Mesodermal cell (in vitro differentiated cells): ENCODE results near the gene CYFIP2. TPM values are rescaled to one million over a fixed set of nuclear protein-coding genes. Genes with fewer than 3 reads are reported as not detected.
A peak's percentile ranks its signal among the peaks of the same experiment; 100 is the strongest.

ENCODE experiments used
- H3K27ac ChIP-seq: 2 replicates; pipeline ENCODE4 v1.7.0; 2013; ENCODE audit warnings: mild to moderate bottlenecking, low read depth, low read length, moderate library complexity; ENCODE audit not compliant: severe bottlenecking
- H3K36me3 ChIP-seq: 2 replicates; pipeline ENCODE4 v1.7.1; 2013; ENCODE audit warnings: mild to moderate bottlenecking, low read length, moderate library complexity; ENCODE audit not compliant: control insufficient read depth, insufficient read depth
- H3K4me1 ChIP-seq: one replicate; pipeline ENCODE4 v1.7.1; 2013; ENCODE audit warnings: mild to moderate bottlenecking, low read length; ENCODE audit not compliant: insufficient read depth, control insufficient read depth, poor library complexity, severe bottlenecking
- H3K4me3 ChIP-seq: 2 replicates; pipeline ENCODE4 v1.7.0; 2013; ENCODE audit warnings: low read length, control low read depth, mild to moderate bottlenecking; ENCODE audit not compliant: insufficient read depth, poor library complexity, severe bottlenecking; ENCODE audit errors: extremely low read depth
- H3K9me3 ChIP-seq: 2 replicates; pipeline ENCODE4 v1.7.1; 2013; ENCODE audit warnings: mild to moderate bottlenecking, low read length, moderate library complexity; ENCODE audit not compliant: control insufficient read depth
- WGBS, 2 experiments: methylation state at CpG; one replicate each; pipeline ENCODE4 v1.1.5; 2013; ENCODE audit warnings: missing lambda C conversion rate in 2 of 2; ENCODE audit not compliant: insufficient coverage in 2 of 2; 5-methylcytosine and 5-hydroxymethylcytosine counted together
- polyA plus RNA-seq, 2 experiments: library from polyadenylated mRNA; stranded (reverse); fragments of 50-300 nt; gene quantifications; one replicate each; pipeline ENCODE4 v1.2.3, GENCODE V29; 2013

The CYFIP2 gene
- 47.4 TPM for polyA plus RNA-seq (2013, experiment 1 of 2)
- polyA plus RNA-seq (2013, experiment 2 of 2), result 37.2 TPM

- Histone ChIP-seq H3K36me3 (no peaks in the 10 kb centered on the region), H3K27ac (no peak within 1 kb of the TSS), H3K4me3 (peak within 1 kb of the TSS; percentile 58), H3K9me3 (no peaks in the 10 kb centered on the region), H3K4me1 (peaks cover 14% of the 10 kb centered on the region)
- WGBS, 2 experiments, result 0 to 2% methylated on average over 36 to 54 of the region's 58 CpGs
Observed at GRCh38 chr5:157265714-157266285, at the start of gene CYFIP2. CYFIP2 (plus strand) TSS chr5:157266123; CDS start chr5:157285362, 19,239 bp downstream.

GRCh38 chr5:157216391-157217142 is 49.4 kb upstream of the CYFIP2 start:
- WGBS, 2 experiments, result 84 to 95% methylated on average over 4 to 6 of the region's 6 CpGs

GRCh38 chr5:157217289-157218024 is 48.5 kb upstream of the CYFIP2 start:
- no peaks in the 10 kb centered on the region for H3K9me3 ChIP-seq
- peaks cover 17% of the 10 kb centered on the region for H3K4me1 ChIP-seq
- no peak overlapping the region for H3K27ac ChIP-seq
- WGBS, 2 experiments, result 78 to 89% methylated on average over 3 to 4 of the region's 5 CpGs
- no peaks in the 10 kb centered on the region for H3K36me3 ChIP-seq
- H3K4me3 ChIP-seq, result no peak overlapping the region

More at GRCh38 chr5:157216391-157217142, 49.4 kb upstream of the CYFIP2 start:
- H3K36me3 ChIP-seq, result no peaks in the 10 kb centered on the region
- H3K9me3 ChIP-seq, result no peaks in the 10 kb centered on the region
- H3K4me1 ChIP-seq, result peaks cover 17% of the 10 kb centered on the region
- H3K4me3 ChIP-seq, result no peak overlapping the region
- H3K27ac ChIP-seq, result no peak overlapping the region

- Histone ChIP-seq H3K27ac (no peak overlapping the region), H3K36me3 (no peaks in the 10 kb centered on the region), H3K4me1 (peaks cover 17% of the 10 kb centered on the region), H3K4me3 (no peak overlapping the region), H3K9me3 (no peaks in the 10 kb centered on the region)
- 87 to 97% methylated on average over 3 to 5 of the region's 9 CpGs for WGBS, 2 experiments
Observed at GRCh38 chr5:157219491-157220271, 46.2 kb upstream of the CYFIP2 start.

GRCh38 chr5:157221959-157222358 is 44.0 kb upstream of the CYFIP2 start:
- Histone ChIP-seq H3K36me3 (no peaks in the 10 kb centered on the region), H3K4me1 (peaks cover 5% of the 10 kb centered on the region), H3K4me3 (no peak overlapping the region), H3K9me3 (no peaks in the 10 kb centered on the region), H3K27ac (no peak overlapping the region)
- 88 to 96% methylated on average over 5 of the region's 5 CpGs for WGBS, 2 experiments

- H3K4me3 ChIP-seq, result no peak overlapping the region
Observed at GRCh38 chr5:157222506-157223230, 43.3 kb upstream of the CYFIP2 start.

GRCh38 chr5:157225469-157226422 is 40.2 kb upstream of the CYFIP2 start:
- H3K36me3 ChIP-seq, result no peaks in the 10 kb centered on the region
- H3K27ac ChIP-seq, result no peak overlapping the region
- 85 to 87% methylated on average over 2 to 3 of the region's 6 CpGs for WGBS, 2 experiments
- no peaks in the 10 kb centered on the region for H3K4me1 ChIP-seq
- H3K9me3 ChIP-seq, result no peaks in the 10 kb centered on the region
- no peak overlapping the region for H3K4me3 ChIP-seq

More at GRCh38 chr5:157222506-157223230, 43.3 kb upstream of the CYFIP2 start:
- peaks cover 2% of the 10 kb centered on the region for H3K4me1 ChIP-seq
- H3K36me3 ChIP-seq, result no peaks in the 10 kb centered on the region
- no peak overlapping the region for H3K27ac ChIP-seq
- WGBS, 2 experiments, result 91 to 94% methylated on average over 5 to 8 of the region's 10 CpGs
- H3K9me3 ChIP-seq, result no peaks in the 10 kb centered on the region

GRCh38 chr5:157230610-157231009 is 35.3 kb upstream of the CYFIP2 start:
- Histone ChIP-seq H3K9me3 (no peaks in the 10 kb centered on the region), H3K27ac (no peak overlapping the region), H3K4me1 (no peaks in the 10 kb centered on the region), H3K4me3 (no peak overlapping the region), H3K36me3 (no peaks in the 10 kb centered on the region)

- Histone ChIP-seq H3K36me3 (no peaks in the 10 kb centered on the region), H3K9me3 (no peaks in the 10 kb centered on the region), H3K4me3 (no peak overlapping the region), H3K4me1 (no peaks in the 10 kb centered on the region), H3K27ac (no peak overlapping the region)
- WGBS, 2 experiments, result 84 to 88% methylated on average over 4 to 5 of the region's 6 CpGs
Observed at GRCh38 chr5:157232706-157233105, 33.2 kb upstream of the CYFIP2 start.
